Caco-2 (cell line): ENCODE results near the gene PNPLA8. TPM values are rescaled to one million over a fixed set of nuclear protein-coding genes. Genes with fewer than 3 reads are reported as not detected.

Source experiments
- BruUV-seq: library from RNA; stranded (reverse); fragments of 400-500 nt; replicated peaks from 2 replicates; lab custom pipeline; 2021; lab: Mats Ljungman, UMichigan
- CTCF ChIA-PET: fragments of 300-600 bp; sonication (Branson Sonifier 250); formaldehyde crosslinking; loops from one replicate; lab custom pipeline; 2022; ENCODE audit warnings: antibody characterized with exemption; lab: Charles Lee
- POLR2A ChIA-PET: fragments of 300-600 bp; sonication (Branson Sonifier 250); formaldehyde crosslinking; loops from one replicate; lab custom pipeline; 2022; ENCODE audit warnings: antibody characterized with exemption; lab: Charles Lee
- DNase-seq, 2 experiments: peaks; one replicate each; pipeline versions ENCODE4 v3.0.0 to v3.0.0-alpha.2; 2020 to 2022
- H3K27me3 ChIP-seq: replicated peaks from 2 replicates; pipeline ENCODE4 v1.6.0; 2011; ENCODE audit warnings: low read length; ENCODE audit not compliant: control insufficient read depth, insufficient read depth
- H3K36me3 ChIP-seq: 2 replicates; pipeline ENCODE4 v1.5.1; 2011; ENCODE audit warnings: low read length; ENCODE audit not compliant: control insufficient read depth, insufficient read depth
- H3K4me1 ChIP-seq: fragments of 250-450 bp; sonication (Bioruptor Pico); 2 replicates; pipeline ENCODE4 v1.5.1; 2020; ENCODE audit warnings: mild to moderate bottlenecking
- H3K4me3 ChIP-seq: 2 replicates; pipeline ENCODE4 v1.5.1; 2011; ENCODE audit warnings: low read depth, mild to moderate bottlenecking, control low read depth, low read length
- H3K9me3 ChIP-seq: fragments of 250-450 bp; sonication (Bioruptor Pico); 2 replicates; pipeline ENCODE4 v1.5.1; 2020; ENCODE audit warnings: mild to moderate bottlenecking, moderate library complexity
- H3K27ac Mint-ChIP-seq: one replicate; pipeline ENCODE4 v1.8.0; 2022; ENCODE audit warnings: mixed read lengths; ENCODE audit not compliant: unreplicated experiment
- H3K27me3 Mint-ChIP-seq: one replicate; pipeline ENCODE4 v1.8.0; 2022; ENCODE audit warnings: mixed read lengths; ENCODE audit not compliant: insufficient read depth, unreplicated experiment
- H3K36me3 Mint-ChIP-seq: one replicate; pipeline ENCODE4 v1.8.0; 2022; ENCODE audit warnings: mild to moderate bottlenecking, mixed read lengths; ENCODE audit not compliant: insufficient read depth, unreplicated experiment
- H3K4me1 Mint-ChIP-seq: one replicate; pipeline ENCODE4 v1.8.0; 2022; ENCODE audit warnings: low read depth, mixed read lengths; ENCODE audit not compliant: unreplicated experiment
- H3K4me3 Mint-ChIP-seq: one replicate; pipeline ENCODE4 v1.8.0; 2022; ENCODE audit warnings: mild to moderate bottlenecking, moderate library complexity, mixed read lengths; ENCODE audit not compliant: unreplicated experiment
- H3K9me3 Mint-ChIP-seq: one replicate; pipeline ENCODE4 v1.8.0; 2022; ENCODE audit warnings: mixed read lengths; ENCODE audit not compliant: unreplicated experiment
- CTCF ChIP-seq, 2 experiments: fragments of 200-600 bp in 1 of 2; IDR thresholded peaks; 1 replicate in 1 of 2; 2 replicates in 1 of 2; pipeline versions ENCODE4 v1.5.1 to v1.8.0; 2011 to 2022; ENCODE audit warnings: antibody characterized with exemption in 1 of 2, control low read depth in 1 of 2, inconsistent platforms in 1 of 2, low read depth in 1 of 2, low read length in 1 of 2, mild to moderate bottlenecking in 1 of 2, moderate library complexity in 1 of 2; ENCODE audit not compliant: insufficient read depth in 1 of 2, severe bottlenecking in 1 of 2, unreplicated experiment in 1 of 2
- intact Hi-C: fragments of 100-400 bp; cut with micrococcal nuclease; formaldehyde crosslinking; loops from one replicate; pipeline ENCODE4 v1.10.0; 2022; ENCODE audit not compliant: unreplicated experiment
- total RNA-seq: library from RNA; stranded (reverse); gene quantifications from 2 replicates; pipeline ENCODE4 v1.2.3, GENCODE V29; 2022

The PNPLA8 gene
- total RNA-seq, 1 experiment from 2014 or later = 15.3 TPM

- TSS peak; percentile 17 for BruUV-seq
Measured at GRCh38 chr7:108454317-108454673, 71.6 kb downstream of the PNPLA8 start.

GRCh38 chr7:108453320-108453719 is 72.6 kb downstream of the PNPLA8 start:
- no peaks in the 10 kb centered on the region for H3K9me3 ChIP-seq
- no peaks in the 10 kb centered on the region for H3K36me3 Mint-ChIP-seq

More at GRCh38 chr7:108454317-108454673, 71.6 kb downstream of the PNPLA8 start:
- no peak for DNase-seq
- peaks cover 34% of the 10 kb centered on the region for H3K4me1 ChIP-seq
- CTCF ChIA-PET = interaction anchor here (0.8 to 1.3 kb wide), 2 partner anchors 14 to 271 kb away, joined by 3 to 4 read pairs; no protein-coding TSS in a partner anchor
- Mint-ChIP-seq H3K36me3 (no peaks in the 10 kb centered on the region), H3K4me3 (peak overlapping the region; percentile 96), H3K27me3 (no peaks in the 10 kb centered on the region), H3K27ac (peak overlapping the region; percentile 74), H3K9me3 (no peaks in the 10 kb centered on the region), H3K4me1 (peaks cover 10% of the 10 kb centered on the region)
- TF ChIP-seq CTCF (IDR thresholded peaks at IDR 0.05; ENCODE audit: insufficient read depth in 1 of 2, low read depth in 1 of 2, low read length in 1 of 2, severe bottlenecking in 1 of 2, unreplicated experiment in 1 of 2) = no peak
- POLR2A ChIA-PET = interaction anchor here (1.6 kb wide), 1 partner anchor 13 kb away, joined by 3 read pairs; no protein-coding TSS in a partner anchor
- H3K27me3 ChIP-seq = no peaks in the 10 kb centered on the region
- intact Hi-C loops = loop anchor here (1.0 to 5.0 kb wide), 2 partner anchors 43 to 113 kb away; partner anchors contain the start of genes DNAJB9 and THAP5
- H3K36me3 ChIP-seq = no peaks in the 10 kb centered on the region
- no peaks in the 10 kb centered on the region for H3K9me3 ChIP-seq
- peak overlapping the region; percentile 75 for H3K4me3 ChIP-seq

GRCh38 chr7:108452707-108453106 is 73.2 kb downstream of the PNPLA8 start:
- TF ChIP-seq CTCF (IDR thresholded peaks at IDR 0.05; ENCODE audit: insufficient read depth in 1 of 2, low read depth in 1 of 2, low read length in 1 of 2, severe bottlenecking in 1 of 2, unreplicated experiment in 1 of 2) = peak; percentile 64 to 71
- no peaks in the 10 kb centered on the region for H3K36me3 ChIP-seq
- ChIA-PET CTCF (interaction anchor here (0.6 kb wide), 1 partner anchor 499 kb away, joined by 5 read pairs; no protein-coding TSS in a partner anchor), POLR2A (interaction anchor here (0.7 kb wide), 1 partner anchor 240 kb away, joined by 3 read pairs; no protein-coding TSS in a partner anchor)
- no peaks in the 10 kb centered on the region for H3K27me3 Mint-ChIP-seq
- no peaks in the 10 kb centered on the region for H3K27me3 ChIP-seq
- H3K4me1 ChIP-seq = peaks cover 45% of the 10 kb centered on the region
- peaks cover 20% of the 10 kb centered on the region for H3K4me1 Mint-ChIP-seq
- no peak overlapping the region for H3K4me3 Mint-ChIP-seq
- no TSS peak for BruUV-seq
- H3K4me3 ChIP-seq = no peak overlapping the region
- peak in 1 of 2 experiments; percentile 44 for DNase-seq
- no peaks in the 10 kb centered on the region for H3K9me3 ChIP-seq
- no peaks in the 10 kb centered on the region for H3K36me3 Mint-ChIP-seq
- no peaks in the 10 kb centered on the region for H3K9me3 Mint-ChIP-seq
- intact Hi-C loops = loop anchor here (1.0 to 5.0 kb wide), 2 partner anchors 115 to 206 kb away; partner anchors contain the start of genes DNAJB9 and THAP5
- H3K27ac Mint-ChIP-seq = no peak overlapping the region

More at GRCh38 chr7:108453320-108453719, 72.6 kb downstream of the PNPLA8 start:
- DNase-seq = no peak
- POLR2A ChIA-PET = interaction anchor here (1.6 kb wide), 1 partner anchor 12 kb away, joined by 3 read pairs; no protein-coding TSS in a partner anchor
- Mint-ChIP-seq H3K4me3 (no peak overlapping the region), H3K27me3 (no peaks in the 10 kb centered on the region), H3K9me3 (no peaks in the 10 kb centered on the region), H3K4me1 (peaks cover 18% of the 10 kb centered on the region), H3K27ac (no peak overlapping the region)
- peaks cover 42% of the 10 kb centered on the region for H3K4me1 ChIP-seq
- intact Hi-C loops = loop anchor here (5.0 kb wide), 1 partner anchor 114 kb away; the partner anchor contains the start of genes DNAJB9 and THAP5
- no TSS peak for BruUV-seq
- H3K4me3 ChIP-seq = no peak overlapping the region
- H3K27me3 ChIP-seq = no peaks in the 10 kb centered on the region
- no peaks in the 10 kb centered on the region for H3K36me3 ChIP-seq
- TF ChIP-seq CTCF (IDR thresholded peaks at IDR 0.05; ENCODE audit: insufficient read depth in 1 of 2, low read depth in 1 of 2, low read length in 1 of 2, severe bottlenecking in 1 of 2, unreplicated experiment in 1 of 2) = no peak
- CTCF ChIA-PET = no interaction called here
